Activated CD4-positive, alpha-beta T cell treated with anti-CD3 and anti-CD28 coated beads, Interleukin-2, amount 50 U/mL, for 1 hour (primary cell): ENCODE data around the gene TMEM270.
"Not testable (repeated sequence)": the region's sequence is repeated elsewhere in the genome, so short reads cannot be mapped to it uniquely, and the experiment has no call there.

ENCODE experiments used
- DNase-seq: peaks from one replicate; pipeline ENCODE4 v3.0.0-alpha.2; 2020

The TMEM270 gene

GRCh38 chr7:73833251-73833919, 27.6 kb upstream of the TMEM270 start:
- DNase-seq = no peak

GRCh38 chr7:73834626-73835191, 26.2 kb upstream of the TMEM270 start:
- no peak for DNase-seq

GRCh38 chr7:73837167-73837566, 23.8 kb upstream of the TMEM270 start:
- not testable (repeated sequence) for DNase-seq

GRCh38 chr7:73838642-73839041, 22.3 kb upstream of the TMEM270 start:
- no peak for DNase-seq

GRCh38 chr7:73839290-73839689, 21.7 kb upstream of the TMEM270 start:
- DNase-seq = no peak

- no peak for DNase-seq
Observed at GRCh38 chr7:73839743-73840714, 20.9 kb upstream of the TMEM270 start.

GRCh38 chr7:73840715-73841379, 20.1 kb upstream of the TMEM270 start:
- no peak for DNase-seq

- DNase-seq = no peak
Observed at GRCh38 chr7:73841689-73842066, 19.3 kb upstream of the TMEM270 start.

GRCh38 chr7:73842067-73842976, 18.6 kb upstream of the TMEM270 start, which contains the start of gene METTL27:
METTL27 (minus strand) TSS chr7:73842516; CDS start chr7:73842140, 376 bp downstream.
- DNase-seq = peak; percentile 86

- no peak for DNase-seq
Observed at GRCh38 chr7:73844131-73844547, 16.8 kb upstream of the TMEM270 start.

GRCh38 chr7:73844848-73845460, 16.0 kb upstream of the TMEM270 start:
- DNase-seq = no peak

- not testable (repeated sequence) for DNase-seq
Observed at GRCh38 chr7:73845701-73846195, 15.2 kb upstream of the TMEM270 start.

- DNase-seq = no peak
Observed at GRCh38 chr7:73847941-73848723, 12.8 kb upstream of the TMEM270 start.

GRCh38 chr7:73850781-73851207, 10.2 kb upstream of the TMEM270 start:
- no peak for DNase-seq

- no peak for DNase-seq
Observed at GRCh38 chr7:73851410-73852338, 9.3 kb upstream of the TMEM270 start.

- DNase-seq = no peak
Observed at GRCh38 chr7:73852500-73852899, 8.5 kb upstream of the TMEM270 start.

- DNase-seq = no peak
Observed at GRCh38 chr7:73856941-73857340, 4.0 kb upstream of the TMEM270 start.

GRCh38 chr7:73858807-73859206, 2.2 kb upstream of the TMEM270 start:
- no peak for DNase-seq

- DNase-seq = no peak
Observed at GRCh38 chr7:73861305-73861704, 346 bp downstream of the TMEM270 start.
